Measurements from ENCODE around the gene GRID2. TPM values are rescaled to one million over a fixed set of nuclear protein-coding genes. Genes with fewer than 3 reads are reported as not detected.
"Not testable (repeated sequence)": the region's sequence is repeated elsewhere in the genome, so short reads cannot be mapped to it uniquely, and the experiment has no call there.

Gene GRID2
- total and polyA plus RNA-seq, 9 of the 15 experiments (the other 6 are each of a cell fraction or from before 2014, with no cell fraction given), result 0.04 TPM; not detected in 7

DNA sequence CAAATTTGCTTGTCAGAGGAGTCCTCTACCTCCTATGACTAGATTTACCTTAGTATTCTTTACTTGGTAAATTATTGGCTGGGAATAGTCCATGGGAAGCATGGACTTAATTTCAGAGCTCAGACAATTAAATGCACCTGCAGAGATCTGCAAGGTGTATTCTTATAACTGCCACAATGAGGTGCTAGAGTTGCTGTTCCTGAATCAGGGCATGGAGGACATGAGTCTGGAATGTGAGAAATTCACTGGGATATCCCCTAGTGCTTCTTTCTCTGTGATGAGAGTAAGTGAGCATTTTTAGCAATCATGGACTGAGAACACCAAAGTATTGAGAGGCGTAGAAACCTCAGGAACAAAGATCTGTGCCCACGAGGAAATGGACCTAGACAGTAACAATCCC lies 32.9 kb upstream of the GRID2 start (continued):
- TF ChIP-seq ZBTB26 (CRISPR knock-in tag; IDR thresholded peaks at IDR 0.05) (no peak), ETV1 (tag; conservative IDR thresholded peaks at IDR 0.05; ENCODE audit: low read depth) (no peak), MBD2 (IDR thresholded peaks at IDR 0.05; ENCODE audit: borderline replicate concordance, low read depth) (no peak), SFPQ (IDR thresholded peaks at IDR 0.05; ENCODE audit: low read depth, low read length) (no peak), PHB (CRISPR knock-in tag; IDR thresholded peaks at IDR 0.05) (no peak), E2F8 (IDR thresholded peaks at IDR 0.05; ENCODE audit: low read depth, partially characterized antibody) (no peak), MCM2 (IDR thresholded peaks at IDR 0.05; ENCODE audit: low read depth) (no peak)

- DNase-seq (ENCODE audit: extremely low read depth in 1 of 4, low spot score in 3 of 4); H2AFZ ChIP-seq (ENCODE audit: low read depth, low read length); H4K20me1 ChIP-seq (replicated peaks; ENCODE audit: control insufficient read depth, insufficient read depth, low read length); H3K4me3 ChIP-seq; H3K27me3 ChIP-seq (ENCODE audit: control insufficient read depth in 2 of 2, insufficient read depth in 2 of 2, low read length in 2 of 2); POLR2A ChIA-PET; CTCF ChIA-PET (ENCODE audit: low intra/inter-chr PET ratio); H3K4me1 ChIP-seq (replicated peaks in 1 of 2; ENCODE audit: control insufficient read depth in 2 of 2, insufficient read depth in 2 of 2, low read length in 2 of 2); H3K27ac ChIP-seq (ENCODE audit: extremely low read depth, low read depth, low read length); BruUV-seq (replicated peaks); H3K9me1 ChIP-seq (ENCODE audit: control insufficient read depth, insufficient read depth, low read length); ATAC-seq; H3K9ac ChIP-seq (ENCODE audit: insufficient read depth in 1 of 2, low read depth in 2 of 2, low read length in 2 of 2); H3K9me3 ChIP-seq (replicated peaks; ENCODE audit: control insufficient read depth, insufficient read depth, low read depth, low read length); H3K79me2 ChIP-seq (ENCODE audit: control insufficient read depth, insufficient read depth, low read length); H3K36me3 ChIP-seq (ENCODE audit: control insufficient read depth, insufficient read depth, low read length); intact Hi-C loops (cut with micrococcal nuclease); FAIRE-seq; H3K4me2 ChIP-seq (ENCODE audit: insufficient read depth, low read length); in situ Hi-C loops (cut with MboI): not testable (repeated sequence)
- WGBS (ENCODE audit: insufficient coverage, low coverage, missing lambda C conversion rate), result 0% methylated on average over 2 of the region's 4 CpGs
Measured at GRCh38 chr4:92271551-92271950, 32.2 kb upstream of the GRID2 start.

DNA sequence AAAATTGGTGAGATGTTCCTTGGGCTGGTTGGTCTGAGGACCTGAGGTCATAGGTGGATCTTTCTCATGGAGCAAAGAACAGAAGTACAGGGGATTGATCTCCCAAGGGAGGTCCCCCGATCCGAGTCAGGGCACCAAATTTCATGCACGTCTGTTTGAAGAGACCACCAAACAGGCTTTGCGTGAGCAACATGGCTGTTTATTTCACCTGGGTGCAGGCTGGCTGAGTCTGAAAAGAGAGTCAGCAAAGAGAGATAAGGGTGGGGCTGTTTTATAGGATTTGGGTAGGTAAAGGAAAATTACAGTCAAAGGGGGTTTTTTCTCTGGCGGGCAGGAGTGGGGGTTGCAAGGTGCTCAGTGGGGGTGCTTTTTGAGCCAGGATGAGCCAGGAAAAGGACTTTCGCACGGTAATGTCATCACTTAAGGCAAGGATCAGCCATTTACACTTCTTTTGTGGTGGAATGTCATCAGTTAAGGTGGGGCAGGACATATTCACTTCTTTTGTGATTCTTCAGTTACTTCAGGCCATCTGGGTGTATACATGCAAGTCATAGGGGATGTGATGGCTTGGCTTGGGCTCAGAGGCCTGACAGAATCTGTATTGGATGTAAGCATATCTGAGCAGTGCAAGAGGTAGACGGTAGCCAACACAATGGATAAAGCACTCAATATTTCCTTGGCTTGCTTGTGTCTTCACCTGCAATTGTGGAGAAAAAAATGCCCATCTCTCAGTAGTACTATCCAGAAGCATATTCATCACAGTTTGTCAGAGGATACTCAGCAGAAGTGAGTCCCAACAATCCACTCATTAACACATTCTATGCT lies 26.5 kb upstream of the GRID2 start:
- BruUV-seq (replicated peaks); H3K4me3 ChIP-seq; H3K4me2 ChIP-seq (ENCODE audit: insufficient read depth, low read length); DNase-seq (ENCODE audit: extremely low read depth in 1 of 4, low spot score in 3 of 4); FAIRE-seq; H3K9me3 ChIP-seq (replicated peaks; ENCODE audit: control insufficient read depth, insufficient read depth, low read depth, low read length); H3K4me1 ChIP-seq (replicated peaks in 1 of 2; ENCODE audit: control insufficient read depth in 2 of 2, insufficient read depth in 2 of 2, low read length in 2 of 2); H3K27me3 ChIP-seq (ENCODE audit: control insufficient read depth in 2 of 2, insufficient read depth in 2 of 2, low read length in 2 of 2); CTCF ChIA-PET (ENCODE audit: low intra/inter-chr PET ratio); H3K9me1 ChIP-seq (ENCODE audit: control insufficient read depth, insufficient read depth, low read length); in situ Hi-C loops (cut with MboI); H3K36me3 ChIP-seq (ENCODE audit: control insufficient read depth, insufficient read depth, low read length); H3K9ac ChIP-seq (ENCODE audit: insufficient read depth in 1 of 2, low read depth in 2 of 2, low read length in 2 of 2); ATAC-seq; intact Hi-C loops (cut with micrococcal nuclease); H3K27ac ChIP-seq (ENCODE audit: extremely low read depth, low read depth, low read length); H4K20me1 ChIP-seq (replicated peaks; ENCODE audit: control insufficient read depth, insufficient read depth, low read length); H3K79me2 ChIP-seq (ENCODE audit: control insufficient read depth, insufficient read depth, low read length); POLR2A ChIA-PET; H2AFZ ChIP-seq (ENCODE audit: low read depth, low read length): not testable (repeated sequence)
- WGBS (ENCODE audit: insufficient coverage, low coverage, missing lambda C conversion rate), result 2% methylated on average over 7 of the region's 8 CpGs
